ENCODE data around the gene KMT2D. TPM values are rescaled to one million over a fixed set of nuclear protein-coding genes. Genes with fewer than 3 reads are reported as not detected.

KMT2D gene
- total and polyA plus RNA-seq, 2 donors (not counting 3 experiments of a cell fraction or from before 2014, with no cell fraction given): 15.1 to 120 TPM

GRCh38 chr12:49037111-49037946 is 23.3 kb downstream of the KMT2D start:
- Histone ChIP-seq H3K9me1 (replicated peaks; ENCODE audit: control insufficient read depth, extremely low read depth, insufficient read depth, low read length) (no peaks in the 10 kb centered on the region), H4K20me1 (replicated peaks; ENCODE audit: control insufficient read depth, extremely low read depth, insufficient read depth, low read length) (no peaks in the 10 kb centered on the region), H3K36me3 (ENCODE audit: control insufficient read depth in 2 of 2, extremely low read depth in 1 of 2, insufficient read depth in 2 of 2, low read length in 2 of 2) (peaks cover 42 to 77% of the 10 kb centered on the region in 2 experiments), H3K4me2 (ENCODE audit: insufficient read depth, low read length) (no peak overlapping the region), H3K9ac (replicated peaks; ENCODE audit: extremely low read depth, insufficient read depth, low read length) (no peak overlapping the region), H3K79me2 (ENCODE audit: control insufficient read depth, insufficient read depth, low read length) (no peaks in the 10 kb centered on the region), H3K27ac (ENCODE audit: insufficient read depth, low read depth, low read length) (no peak overlapping the region), H3K4me3 (replicated peaks in 1 of 3; ENCODE audit: insufficient read depth in 1 of 3, low read depth in 1 of 3, low read length in 3 of 3) (no peak overlapping the region), H3K27me3 (ENCODE audit: control insufficient read depth in 2 of 2, insufficient read depth in 2 of 2, low read length in 2 of 2) (no peaks in the 10 kb centered on the region), H2AFZ (ENCODE audit: low read depth, low read length) (no peak overlapping the region), H3K9me3 (replicated peaks; ENCODE audit: control insufficient read depth, insufficient read depth, low read length) (no peaks in the 10 kb centered on the region), H3K4me1 (ENCODE audit: control insufficient read depth, extremely low read depth, insufficient read depth, low read length) (no peaks in the 10 kb centered on the region)
- dilution Hi-C loops (cut with MboI; ENCODE audit: extremely low pct_ligation_motif_present, low sequenced_read_pairs): no loop called here
- intact Hi-C loops (cut with micrococcal nuclease): no loop called here
- FAIRE-seq: no peak
- DNase-seq (ENCODE audit: low read depth, low spot score): no peak
- ChIA-PET CTCF (interaction anchor here (0.7 to 1.4 kb wide), 4 partner anchors 11 to 84 kb away, joined by 3 to 4 read pairs (median 3); no protein-coding TSS in a partner anchor), POLR2A (interaction anchor here (0.6 to 1.4 kb wide), 2 partner anchors 17 to 94 kb away, joined by 3 to 4 read pairs; partner anchors contain the start of gene TUBA1B)
- no peak for TF ChIP-seq POLR2AphosphoS5 (IDR thresholded peaks at IDR 0.05; ENCODE audit: insufficient read depth, low read depth, low read length)
- BruUV-seq (replicated peaks): no TSS peak

GRCh38 chr12:49036029-49036428 is 24.6 kb downstream of the KMT2D start:
- ChIA-PET POLR2A (no interaction called here), CTCF (interaction anchor here (0.6 kb wide), 1 partner anchor 176 kb away, joined by 3 read pairs; no protein-coding TSS in a partner anchor)
- no peaks in the 10 kb centered on the region for H4K20me1 ChIP-seq (replicated peaks; ENCODE audit: control insufficient read depth, extremely low read depth, insufficient read depth, low read length)
- H3K4me2 ChIP-seq (ENCODE audit: insufficient read depth, low read length): no peak overlapping the region
- H3K9ac ChIP-seq (replicated peaks; ENCODE audit: extremely low read depth, insufficient read depth, low read length): no peak overlapping the region
- TF ChIP-seq MYC (IDR thresholded peaks at IDR 0.05; ENCODE audit: low read depth, low read length): no peak
- no peak for TF ChIP-seq MAX (IDR thresholded peaks at IDR 0.05; ENCODE audit: insufficient read depth, insufficient read length)
- no peak for TF ChIP-seq EZH2 (IDR thresholded peaks at IDR 0.05; ENCODE audit: borderline replicate concordance, low read depth, low read length, severe bottlenecking)
- no peak for TF ChIP-seq FOS (IDR thresholded peaks at IDR 0.05; ENCODE audit: borderline replicate concordance, insufficient read depth, low read length)
- no peak for TF ChIP-seq GATA2 (IDR thresholded peaks at IDR 0.05; ENCODE audit: insufficient read depth, insufficient read length, low read depth, low read length)
- no peak for TF ChIP-seq POLR2A (IDR thresholded peaks at IDR 0.05; ENCODE audit: low read depth, low read length)
- no peak for TF ChIP-seq CTCF (IDR thresholded peaks at IDR 0.05; ENCODE audit: extremely low read depth in 1 of 2, insufficient read depth in 1 of 2, low read depth in 1 of 2, low read length in 2 of 2)
- TF ChIP-seq POLR2AphosphoS5 (IDR thresholded peaks at IDR 0.05; ENCODE audit: insufficient read depth, low read depth, low read length): no peak
- TF ChIP-seq JUN (IDR thresholded peaks at IDR 0.05; ENCODE audit: borderline replicate concordance, insufficient read depth, insufficient read length, low read depth): no peak
- peaks cover 40 to 77% of the 10 kb centered on the region in 2 experiments for H3K36me3 ChIP-seq (ENCODE audit: control insufficient read depth in 2 of 2, extremely low read depth in 1 of 2, insufficient read depth in 2 of 2, low read length in 2 of 2)
- no peaks in the 10 kb centered on the region for H3K27me3 ChIP-seq (ENCODE audit: control insufficient read depth in 2 of 2, insufficient read depth in 2 of 2, low read length in 2 of 2)
- no peaks in the 10 kb centered on the region for H3K4me1 ChIP-seq (ENCODE audit: control insufficient read depth, extremely low read depth, insufficient read depth, low read length)
- DNase-seq (ENCODE audit: low read depth, low spot score): no peak
- no peaks in the 10 kb centered on the region for H3K9me1 ChIP-seq (replicated peaks; ENCODE audit: control insufficient read depth, extremely low read depth, insufficient read depth, low read length)
- dilution Hi-C loops (cut with MboI; ENCODE audit: extremely low pct_ligation_motif_present, low sequenced_read_pairs): no loop called here
- no TSS peak for BruUV-seq (replicated peaks)
- no peak overlapping the region for H2AFZ ChIP-seq (ENCODE audit: low read depth, low read length)
- H3K79me2 ChIP-seq (ENCODE audit: control insufficient read depth, insufficient read depth, low read length): no peaks in the 10 kb centered on the region
- H3K9me3 ChIP-seq (replicated peaks; ENCODE audit: control insufficient read depth, insufficient read depth, low read length): no peaks in the 10 kb centered on the region
- intact Hi-C loops (cut with micrococcal nuclease): no loop called here
- no peak overlapping the region for H3K27ac ChIP-seq (ENCODE audit: insufficient read depth, low read depth, low read length)
- no peak overlapping the region for H3K4me3 ChIP-seq (replicated peaks in 1 of 3; ENCODE audit: insufficient read depth in 1 of 3, low read depth in 1 of 3, low read length in 3 of 3)
- FAIRE-seq: no peak

Measured in endothelial cell of umbilical vein (primary cell).